ENCODE measurements around the gene OR6Q1.

OR6Q1 gene

GRCh38 chr11:58059007-58059350 lies 28.2 kb downstream of the OR6Q1 start:
- Histone ChIP-seq H3K9me2 (replicated peaks; ENCODE audit: control insufficient read depth, low read length) (no peaks in the 10 kb centered on the region), H3K27me3 (ENCODE audit: control insufficient read depth, low read length) (no peaks in the 10 kb centered on the region), H3K4me2 (ENCODE audit: low read length) (no peak overlapping the region), H3K27ac (ENCODE audit: low read depth, low read length) (no peak overlapping the region), H3K36me3 (ENCODE audit: control insufficient read depth, low read length) (no peaks in the 10 kb centered on the region), H3K79me2 (ENCODE audit: control insufficient read depth, low read length) (no peaks in the 10 kb centered on the region), H3K4me3 (ENCODE audit: low read length) (no peak overlapping the region), H4K20me1 (ENCODE audit: control insufficient read depth, insufficient read depth, low read depth, low read length) (no peaks in the 10 kb centered on the region), H3F3A (ENCODE audit: control insufficient read depth, insufficient read depth) (no peaks in the 10 kb centered on the region), H3K9me3 (ENCODE audit: control insufficient read depth, insufficient read depth, low read length) (no peaks in the 10 kb centered on the region), H3K4me1 (ENCODE audit: control insufficient read depth, low read length) (no peaks in the 10 kb centered on the region)
- TF ChIP-seq CTCF (IDR thresholded peaks at IDR 0.05; ENCODE audit: low read depth, low read length, poor library complexity, severe bottlenecking): no peak

- H3K36me3 ChIP-seq (ENCODE audit: control insufficient read depth, low read length): no peaks in the 10 kb centered on the region
- no peak overlapping the region for H3K4me2 ChIP-seq (ENCODE audit: low read length)
- H3F3A ChIP-seq (ENCODE audit: control insufficient read depth, insufficient read depth): no peaks in the 10 kb centered on the region
- TF ChIP-seq CTCF (IDR thresholded peaks at IDR 0.05; ENCODE audit: low read depth, low read length, poor library complexity, severe bottlenecking) (no peak), EZH2phosphoT487 (IDR thresholded peaks at IDR 0.05; ENCODE audit: borderline replicate concordance, low read length) (no peak)
- no peak overlapping the region for H3K4me3 ChIP-seq (ENCODE audit: low read length)
- H3K9me3 ChIP-seq (ENCODE audit: control insufficient read depth, insufficient read depth, low read length): no peaks in the 10 kb centered on the region
- H3K4me1 ChIP-seq (ENCODE audit: control insufficient read depth, low read length): no peaks in the 10 kb centered on the region
- no peak overlapping the region for H3K27ac ChIP-seq (ENCODE audit: low read depth, low read length)
- H3K27me3 ChIP-seq (ENCODE audit: control insufficient read depth, low read length): no peaks in the 10 kb centered on the region
- no peaks in the 10 kb centered on the region for H3K79me2 ChIP-seq (ENCODE audit: control insufficient read depth, low read length)
- no peaks in the 10 kb centered on the region for H3K9me2 ChIP-seq (replicated peaks; ENCODE audit: control insufficient read depth, low read length)
- no peaks in the 10 kb centered on the region for H4K20me1 ChIP-seq (ENCODE audit: control insufficient read depth, insufficient read depth, low read depth, low read length)
Observed at GRCh38 chr11:58060535-58060934, 29.8 kb downstream of the OR6Q1 start.

GRCh38 chr11:58060939-58061672 lies 30.4 kb downstream of the OR6Q1 start:
- Histone ChIP-seq H3K36me3 (ENCODE audit: control insufficient read depth, low read length) (no peaks in the 10 kb centered on the region), H3K79me2 (ENCODE audit: control insufficient read depth, low read length) (no peaks in the 10 kb centered on the region), H4K20me1 (ENCODE audit: control insufficient read depth, insufficient read depth, low read depth, low read length) (no peaks in the 10 kb centered on the region), H3K9me2 (replicated peaks; ENCODE audit: control insufficient read depth, low read length) (no peaks in the 10 kb centered on the region), H3K4me3 (ENCODE audit: low read length) (no peak overlapping the region), H3K27me3 (ENCODE audit: control insufficient read depth, low read length) (no peaks in the 10 kb centered on the region), H3K4me2 (ENCODE audit: low read length) (no peak overlapping the region), H3F3A (ENCODE audit: control insufficient read depth, insufficient read depth) (no peaks in the 10 kb centered on the region), H3K9me3 (ENCODE audit: control insufficient read depth, insufficient read depth, low read length) (no peaks in the 10 kb centered on the region), H3K4me1 (ENCODE audit: control insufficient read depth, low read length) (no peaks in the 10 kb centered on the region), H3K27ac (ENCODE audit: low read depth, low read length) (no peak overlapping the region)
- TF ChIP-seq EZH2phosphoT487 (IDR thresholded peaks at IDR 0.05; ENCODE audit: borderline replicate concordance, low read length) (no peak), CTCF (IDR thresholded peaks at IDR 0.05; ENCODE audit: low read depth, low read length, poor library complexity, severe bottlenecking) (no peak)

Measured in DOHH2 (cell line).